IPS-15b (cell line): ENCODE results near the gene LONP1.

Experiments
- H3K27me3 ChIP-seq: one replicate; pipeline ENCODE4 v1.6.1; 2013; ENCODE audit warnings: low read length; ENCODE audit not compliant: control insufficient read depth, insufficient read depth
- H3K36me3 ChIP-seq: one replicate; pipeline ENCODE4 v1.6.1; 2013; ENCODE audit warnings: low read length; ENCODE audit not compliant: control insufficient read depth, insufficient read depth
- H3K4me1 ChIP-seq: one replicate; pipeline ENCODE4 v1.6.1; 2013; ENCODE audit warnings: mild to moderate bottlenecking, low read length; ENCODE audit not compliant: control insufficient read depth, insufficient read depth
- H3K4me3 ChIP-seq: one replicate; pipeline ENCODE4 v1.5.1; 2013; ENCODE audit warnings: low read depth, low read length
- H3K9ac ChIP-seq: one replicate; pipeline ENCODE4 v1.6.1; 2013; ENCODE audit warnings: low read depth, mild to moderate bottlenecking, low read length
- H3K9me3 ChIP-seq: one replicate; pipeline ENCODE4 v1.6.1; 2013; ENCODE audit warnings: mild to moderate bottlenecking, low read length; ENCODE audit not compliant: control insufficient read depth, insufficient read depth

The LONP1 gene

GRCh38 chr19:5645409-5645808 lies 74.5 kb downstream of the LONP1 start:
- Histone ChIP-seq H3K36me3 (peaks cover 30% of the 10 kb centered on the region), H3K9ac (no peak overlapping the region), H3K9me3 (no peaks in the 10 kb centered on the region), H3K4me1 (no peaks in the 10 kb centered on the region), H3K27me3 (no peaks in the 10 kb centered on the region), H3K4me3 (no peak overlapping the region)

GRCh38 chr19:5644037-5644436 lies 75.9 kb downstream of the LONP1 start:
- no peaks in the 10 kb centered on the region for H3K4me1 ChIP-seq
- no peak overlapping the region for H3K9ac ChIP-seq
- H3K36me3 ChIP-seq, result peaks cover 21% of the 10 kb centered on the region
- no peaks in the 10 kb centered on the region for H3K9me3 ChIP-seq
- no peak overlapping the region for H3K4me3 ChIP-seq
- H3K27me3 ChIP-seq, result no peaks in the 10 kb centered on the region

- Histone ChIP-seq H3K4me1 (no peaks in the 10 kb centered on the region), H3K4me3 (no peak overlapping the region), H3K9ac (no peak overlapping the region), H3K36me3 (peaks cover 21% of the 10 kb centered on the region), H3K27me3 (no peaks in the 10 kb centered on the region), H3K9me3 (no peaks in the 10 kb centered on the region)
These were observed 76.9 kb downstream of the LONP1 start for GRCh38 chr19:5643060-5643459.

GRCh38 chr19:5642204-5642603 lies 77.7 kb downstream of the LONP1 start:
- no peaks in the 10 kb centered on the region for H3K27me3 ChIP-seq
- H3K4me3 ChIP-seq, result no peak overlapping the region
- H3K9me3 ChIP-seq, result no peaks in the 10 kb centered on the region
- no peaks in the 10 kb centered on the region for H3K4me1 ChIP-seq
- H3K36me3 ChIP-seq, result peaks cover 19% of the 10 kb centered on the region
- no peak overlapping the region for H3K9ac ChIP-seq
